GM21423 (cell line): ENCODE results near the gene HAT1.
"Not testable (repeated sequence)": the region's sequence is repeated elsewhere in the genome, so short reads cannot be mapped to it uniquely, and the experiment has no call there.

ENCODE experiments used
- ATAC-seq: cut with Tn5 transposase; IDR thresholded peaks from one replicate; pipeline ENCODE4 v1.9.1; 2021; ENCODE audit warnings: mild to moderate bottlenecking, moderate library complexity; ENCODE audit not compliant: unreplicated experiment

Gene HAT1

DNA sequence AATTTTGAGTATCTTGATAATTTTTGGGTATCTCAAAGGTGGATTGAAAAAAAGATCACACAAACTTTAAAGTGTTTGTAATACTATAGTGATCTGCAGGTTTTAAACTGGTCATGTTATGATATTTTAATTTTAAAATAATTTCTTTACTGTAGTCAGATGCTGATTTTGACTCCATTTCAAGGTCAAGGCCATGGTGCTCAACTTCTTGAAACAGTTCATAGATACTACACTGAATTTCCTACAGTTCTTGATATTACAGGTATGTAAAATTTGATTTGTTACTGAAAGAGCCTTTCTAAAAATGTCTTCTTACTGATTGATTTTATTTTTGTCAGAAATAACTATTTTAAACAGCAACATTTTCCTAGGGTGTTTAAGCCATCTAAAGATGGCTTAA lies 44.4 kb downstream of the HAT1 start:
- ATAC-seq, result no peak

DNA sequence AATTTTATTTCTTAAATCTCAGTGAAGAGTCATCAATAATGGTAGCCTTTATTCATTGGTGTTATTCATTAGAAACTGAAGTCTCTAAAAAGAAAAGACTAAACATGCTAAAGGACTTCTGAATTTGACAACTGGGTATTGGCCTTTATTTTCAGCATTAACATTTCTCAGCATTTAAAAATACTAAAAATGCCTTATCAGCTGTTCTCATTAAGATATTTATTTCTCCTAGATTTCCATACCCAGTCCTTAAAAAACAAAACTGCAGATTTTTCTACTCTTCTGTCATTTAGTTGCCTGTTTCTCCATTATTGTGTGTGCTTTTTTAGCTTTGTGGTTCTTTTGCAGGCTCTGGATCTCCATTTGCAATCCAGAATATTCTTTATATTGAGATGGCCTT lies 46.2 kb downstream of the HAT1 start:
- ATAC-seq, result no peak

GRCh38 chr2:171972329-171972982 lies 50.2 kb downstream of the HAT1 start:
- no peak for ATAC-seq

DNA sequence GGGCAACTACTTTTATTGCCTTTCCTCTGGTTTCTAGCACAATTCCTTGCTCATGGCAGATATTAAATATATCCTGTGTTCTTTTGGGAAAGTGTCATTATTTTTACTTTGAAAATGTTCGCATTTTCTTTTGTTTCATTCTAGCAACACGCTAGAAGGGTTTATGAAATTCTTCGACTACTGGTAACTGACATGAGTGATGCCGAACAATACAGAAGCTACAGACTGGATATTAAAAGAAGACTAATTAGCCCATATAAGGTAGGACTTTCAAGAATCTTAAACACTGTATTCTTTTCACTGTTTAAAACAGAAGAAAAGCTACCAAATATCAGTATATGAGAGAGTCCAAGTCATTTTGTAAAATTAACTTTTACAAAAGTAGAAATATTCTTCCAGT lies 56.8 kb downstream of the HAT1 start:
- ATAC-seq, result no peak

- not testable (repeated sequence) for ATAC-seq
Measured at GRCh38 chr2:171983924-171984323, 61.7 kb downstream of the HAT1 start.

- no peak for ATAC-seq
Measured at GRCh38 chr2:171985076-171985475, 62.8 kb downstream of the HAT1 start.

DNA sequence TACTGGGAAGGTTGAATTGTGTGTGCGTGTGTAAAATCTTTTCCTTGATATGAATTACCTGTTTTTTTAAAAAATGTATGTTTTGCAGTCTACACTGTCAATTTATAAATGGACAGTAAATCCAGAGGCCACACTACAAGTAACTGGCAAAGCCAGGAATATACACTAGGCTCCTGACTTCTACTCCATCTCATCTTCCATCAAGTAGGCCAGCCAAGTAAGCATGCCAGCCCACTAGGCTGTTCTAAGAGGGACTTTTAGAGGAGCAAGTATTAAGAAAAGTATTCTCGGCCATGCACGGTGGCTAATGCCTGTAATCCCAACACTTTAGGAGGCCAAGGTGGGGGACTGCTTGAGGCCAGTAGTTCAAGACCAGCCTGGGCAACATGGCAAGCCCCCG lies 64.5 kb downstream of the HAT1 start:
- ATAC-seq, result no peak

DNA sequence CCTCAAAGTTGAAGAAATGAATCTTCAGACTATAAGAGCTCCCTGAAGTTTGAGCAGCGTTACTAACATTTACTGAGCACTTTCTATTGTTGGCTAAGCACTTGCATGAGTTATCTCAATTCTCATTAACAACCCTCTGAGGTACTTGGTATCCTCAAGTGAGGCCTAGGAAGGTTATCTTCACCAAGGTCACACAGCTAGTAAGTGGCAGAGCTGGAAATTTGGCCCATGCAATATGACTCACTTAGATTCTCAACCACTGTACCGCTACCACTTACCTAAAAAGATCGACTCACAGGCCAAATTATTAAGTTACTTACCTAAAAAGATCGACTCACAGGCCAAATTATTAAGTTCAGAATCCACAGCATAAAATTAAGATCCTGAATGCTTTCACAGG lies 68.8 kb downstream of the HAT1 start:
- no peak for ATAC-seq

DNA sequence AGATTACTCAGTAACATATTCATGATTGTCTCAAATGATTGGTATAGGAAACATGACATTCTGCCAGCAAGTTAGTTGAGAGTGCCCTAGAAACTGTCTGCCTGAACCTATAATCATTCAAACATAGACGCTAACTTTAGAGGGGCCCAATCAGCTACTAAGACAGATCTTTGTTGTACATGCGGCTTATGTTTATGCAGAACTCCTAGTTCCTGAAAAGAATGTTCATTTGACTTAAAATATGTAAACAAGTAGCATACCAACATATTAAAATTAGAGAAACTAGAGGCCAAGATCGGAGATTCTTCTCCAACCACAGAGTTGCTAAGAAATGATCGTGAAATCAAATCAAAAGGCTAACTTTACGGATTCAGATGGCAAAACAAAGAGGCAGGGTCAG lies 73.3 kb downstream of the HAT1 start:
- no peak for ATAC-seq

- no peak for ATAC-seq
Measured at GRCh38 chr2:171996021-171996420, 73.8 kb downstream of the HAT1 start.

DNA sequence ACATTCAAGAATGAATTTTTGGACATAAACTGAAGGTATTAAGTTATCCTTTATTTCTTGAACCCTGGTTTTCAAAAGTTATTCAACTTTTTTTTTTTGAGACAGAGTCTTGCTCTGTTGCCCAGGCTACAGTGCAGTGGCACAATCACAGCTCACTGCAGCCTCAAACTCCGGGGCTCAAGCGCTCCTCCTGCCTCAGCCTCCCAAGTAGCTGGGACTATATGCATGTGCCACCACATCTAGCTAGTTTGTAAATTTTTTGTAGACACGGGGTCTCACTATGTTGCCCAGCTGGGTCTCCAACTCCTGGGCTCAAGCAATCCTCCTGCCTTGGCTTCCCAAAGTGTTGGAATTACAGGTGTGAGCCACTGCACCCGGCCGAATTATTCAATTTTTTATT lies 74.8 kb downstream of the HAT1 start:
- ATAC-seq, result not testable (repeated sequence)

DNA sequence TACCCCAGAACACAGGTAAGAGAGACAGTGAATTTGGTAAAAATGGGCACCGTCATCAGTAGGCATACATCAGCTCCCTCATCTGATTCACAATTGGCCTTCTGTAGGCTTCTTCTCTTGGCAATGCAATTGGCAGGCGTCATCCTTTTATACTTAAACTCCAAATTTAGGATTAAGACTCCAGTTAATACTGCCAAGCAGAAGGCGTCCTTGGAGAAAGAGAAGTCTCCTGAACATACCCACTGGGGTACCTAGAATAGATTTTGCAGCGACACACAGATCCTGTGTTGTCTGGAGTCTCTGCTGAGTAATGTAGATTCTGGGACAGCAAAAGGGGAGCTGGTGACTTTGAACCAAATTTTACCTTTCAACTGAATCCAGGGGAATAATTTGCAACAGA lies 76.9 kb downstream of the HAT1 start:
- no peak for ATAC-seq

DNA sequence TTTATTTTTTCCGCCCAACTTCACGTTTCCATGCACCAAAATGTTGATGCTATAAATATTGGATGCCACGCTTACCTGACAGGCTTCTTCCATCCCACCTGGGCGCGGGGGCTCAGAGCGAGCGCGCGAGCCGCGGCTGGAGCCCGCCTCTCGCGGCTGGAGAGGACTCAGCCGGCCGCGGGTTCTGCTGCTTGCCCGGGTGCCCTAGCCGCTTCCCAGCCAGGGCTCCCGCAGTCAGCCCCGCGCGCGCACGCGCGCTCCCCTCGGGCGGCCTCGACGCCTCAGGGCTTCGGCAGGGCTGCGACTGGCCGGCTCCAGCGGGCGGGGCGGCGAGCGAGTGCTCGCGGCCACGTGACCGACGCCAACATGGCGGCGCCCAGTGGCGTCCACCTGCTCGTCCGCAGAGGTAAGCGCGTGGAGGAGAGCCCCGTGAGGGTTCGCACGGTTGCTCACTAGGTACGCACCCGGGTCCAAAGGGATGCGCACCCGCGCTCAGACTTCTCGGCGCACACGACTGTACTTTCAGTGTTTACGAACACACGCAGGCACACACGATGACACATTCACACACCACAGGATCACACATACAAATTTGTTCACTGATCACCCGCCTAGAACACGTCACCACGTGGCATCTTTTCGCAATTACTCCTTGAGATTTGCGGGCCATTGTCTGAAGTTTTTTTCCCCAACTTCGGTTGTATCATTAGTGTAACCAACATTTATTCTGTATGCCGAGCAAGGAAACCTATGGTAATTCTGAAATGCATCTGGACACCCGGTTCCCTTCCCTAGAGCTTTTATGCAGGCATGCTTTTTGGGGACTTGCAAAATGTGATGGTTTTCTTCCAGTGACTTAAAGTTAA lies 77.6 kb downstream of the HAT1 start, which contains the start of gene METAP1D:
TSS of gene METAP1D (plus strand) at position 350 of the 866 bp plus-strand sequence. CDS start at position 367, 17 bp downstream.
- peak; percentile 96 for ATAC-seq

DNA sequence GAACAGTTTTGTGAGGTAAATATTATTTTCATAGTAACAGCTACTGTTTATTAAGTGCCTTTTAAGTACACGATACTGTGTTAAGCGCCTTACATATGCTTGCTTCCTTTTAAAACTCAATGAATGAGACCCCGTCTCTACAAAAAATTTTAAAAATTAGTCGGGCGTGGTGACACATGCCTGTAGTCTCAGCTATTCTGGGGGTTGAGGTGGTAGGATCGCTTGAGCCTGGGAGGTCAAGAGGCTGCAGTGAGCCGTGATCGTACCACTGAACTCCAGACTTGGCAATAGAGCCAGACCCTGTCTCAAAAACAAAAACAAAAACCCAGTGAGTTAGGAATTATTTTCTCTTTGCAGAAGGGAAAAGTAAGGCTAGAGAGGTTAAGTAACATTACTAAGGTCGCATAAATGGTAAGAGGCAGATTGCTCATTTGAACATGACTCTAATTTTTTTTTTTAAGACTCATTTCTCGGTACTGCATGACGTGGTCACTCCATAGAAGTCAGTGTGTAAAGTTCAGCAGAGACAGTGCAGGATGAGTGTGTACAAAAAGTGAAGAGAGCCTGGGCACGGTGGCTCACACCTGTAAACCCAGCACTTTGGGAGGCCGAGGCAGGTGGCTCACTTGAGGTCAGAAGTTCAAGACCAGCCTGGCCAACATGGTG lies 78.6 kb downstream of the HAT1 start:
- no peak for ATAC-seq

DNA sequence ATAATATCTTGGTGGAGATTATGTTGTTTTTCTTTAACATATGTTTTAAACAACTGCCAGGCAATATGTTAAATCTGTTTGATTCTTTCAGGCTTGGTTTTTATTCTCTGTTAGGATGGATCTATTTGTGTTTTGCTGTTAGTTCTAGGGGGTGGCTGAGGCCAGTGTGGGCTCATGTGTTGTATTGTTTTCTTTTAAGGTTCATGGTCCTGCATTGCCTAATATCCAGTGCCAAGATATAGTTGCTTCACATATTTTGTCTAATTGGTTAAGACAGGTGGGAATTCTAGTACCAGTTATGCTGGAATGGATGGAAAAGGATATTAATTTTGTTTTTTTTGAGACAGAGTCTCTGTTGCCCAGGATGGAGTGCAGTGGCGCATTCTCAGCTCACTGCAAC lies 85.1 kb downstream of the HAT1 start:
- ATAC-seq, result no peak

DNA sequence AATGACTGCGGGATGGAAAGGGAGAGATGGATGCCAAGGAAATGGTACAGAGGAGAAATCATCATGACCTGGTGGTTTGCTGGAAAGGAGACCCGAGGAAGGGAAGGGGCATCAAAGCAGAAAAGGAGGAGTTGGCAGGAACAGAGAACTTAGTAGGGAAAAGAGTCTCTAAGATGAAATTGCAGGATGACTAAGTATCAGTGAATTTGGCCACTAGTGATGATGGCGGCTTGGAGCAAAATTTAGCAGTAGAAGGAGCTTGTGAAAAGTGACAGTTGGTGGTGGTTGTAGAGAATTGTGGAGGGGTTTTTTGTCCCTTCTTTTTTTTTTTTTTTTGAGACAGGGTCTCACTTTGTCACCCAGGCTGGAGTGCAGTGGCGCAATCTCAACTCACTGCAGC lies 87.6 kb downstream of the HAT1 start:
- ATAC-seq, result no peak

GRCh38 chr2:172011812-172012575 lies 89.7 kb downstream of the HAT1 start:
- no peak for ATAC-seq

DNA sequence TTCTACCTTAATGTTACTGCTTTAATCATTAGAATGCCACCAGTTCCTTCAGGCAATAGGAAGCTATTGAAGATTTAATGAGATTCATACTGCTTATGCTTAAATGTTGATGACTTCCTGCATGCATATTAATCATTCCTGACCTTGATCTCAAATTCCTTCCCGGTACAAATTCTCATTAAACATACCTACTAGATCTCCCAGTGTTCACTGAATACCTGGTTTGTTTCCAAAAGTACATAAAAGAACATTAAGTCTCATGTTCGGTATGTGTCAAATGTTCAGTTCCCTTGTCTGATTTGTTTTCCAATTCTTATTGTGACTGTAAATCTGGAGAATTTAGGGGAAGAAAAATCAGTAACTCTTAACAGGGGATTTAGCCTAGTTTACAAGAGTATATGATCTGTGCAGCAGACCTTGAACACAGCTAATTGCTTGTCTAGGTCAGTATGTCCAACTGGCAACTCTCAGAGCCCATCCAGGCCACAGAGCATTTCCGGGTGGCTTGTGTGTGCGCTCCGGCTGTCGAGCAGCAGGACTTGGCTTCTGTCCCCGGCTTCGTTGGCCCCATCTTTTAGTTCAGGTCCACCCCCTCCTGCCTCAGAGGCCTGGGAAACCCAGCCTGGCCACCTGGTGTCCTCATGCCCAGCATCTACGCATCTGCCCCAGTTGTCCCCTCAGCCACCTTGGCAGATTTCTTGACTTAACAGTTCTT lies 90.6 kb downstream of the HAT1 start:
- no peak for ATAC-seq

- peak; percentile 80 for ATAC-seq
Measured at GRCh38 chr2:172013396-172013795, 91.1 kb downstream of the HAT1 start.
